Dedifferentiated amniotic fluid mesenchymal stem cell (primary cell): ENCODE data around the gene ADAMTS17.

Source experiments
- DNase-seq: peaks from one replicate; pipeline ENCODE4 v3.0.0-alpha.2; 2016; ENCODE audit errors: extremely low spot score

ADAMTS17 gene, protein sequence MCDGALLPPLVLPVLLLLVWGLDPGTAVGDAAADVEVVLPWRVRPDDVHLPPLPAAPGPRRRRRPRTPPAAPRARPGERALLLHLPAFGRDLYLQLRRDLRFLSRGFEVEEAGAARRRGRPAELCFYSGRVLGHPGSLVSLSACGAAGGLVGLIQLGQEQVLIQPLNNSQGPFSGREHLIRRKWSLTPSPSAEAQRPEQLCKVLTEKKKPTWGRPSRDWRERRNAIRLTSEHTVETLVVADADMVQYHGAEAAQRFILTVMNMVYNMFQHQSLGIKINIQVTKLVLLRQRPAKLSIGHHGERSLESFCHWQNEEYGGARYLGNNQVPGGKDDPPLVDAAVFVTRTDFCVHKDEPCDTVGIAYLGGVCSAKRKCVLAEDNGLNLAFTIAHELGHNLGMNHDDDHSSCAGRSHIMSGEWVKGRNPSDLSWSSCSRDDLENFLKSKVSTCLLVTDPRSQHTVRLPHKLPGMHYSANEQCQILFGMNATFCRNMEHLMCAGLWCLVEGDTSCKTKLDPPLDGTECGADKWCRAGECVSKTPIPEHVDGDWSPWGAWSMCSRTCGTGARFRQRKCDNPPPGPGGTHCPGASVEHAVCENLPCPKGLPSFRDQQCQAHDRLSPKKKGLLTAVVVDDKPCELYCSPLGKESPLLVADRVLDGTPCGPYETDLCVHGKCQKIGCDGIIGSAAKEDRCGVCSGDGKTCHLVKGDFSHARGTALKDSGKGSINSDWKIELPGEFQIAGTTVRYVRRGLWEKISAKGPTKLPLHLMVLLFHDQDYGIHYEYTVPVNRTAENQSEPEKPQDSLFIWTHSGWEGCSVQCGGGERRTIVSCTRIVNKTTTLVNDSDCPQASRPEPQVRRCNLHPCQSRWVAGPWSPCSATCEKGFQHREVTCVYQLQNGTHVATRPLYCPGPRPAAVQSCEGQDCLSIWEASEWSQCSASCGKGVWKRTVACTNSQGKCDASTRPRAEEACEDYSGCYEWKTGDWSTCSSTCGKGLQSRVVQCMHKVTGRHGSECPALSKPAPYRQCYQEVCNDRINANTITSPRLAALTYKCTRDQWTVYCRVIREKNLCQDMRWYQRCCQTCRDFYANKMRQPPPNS

DNA sequence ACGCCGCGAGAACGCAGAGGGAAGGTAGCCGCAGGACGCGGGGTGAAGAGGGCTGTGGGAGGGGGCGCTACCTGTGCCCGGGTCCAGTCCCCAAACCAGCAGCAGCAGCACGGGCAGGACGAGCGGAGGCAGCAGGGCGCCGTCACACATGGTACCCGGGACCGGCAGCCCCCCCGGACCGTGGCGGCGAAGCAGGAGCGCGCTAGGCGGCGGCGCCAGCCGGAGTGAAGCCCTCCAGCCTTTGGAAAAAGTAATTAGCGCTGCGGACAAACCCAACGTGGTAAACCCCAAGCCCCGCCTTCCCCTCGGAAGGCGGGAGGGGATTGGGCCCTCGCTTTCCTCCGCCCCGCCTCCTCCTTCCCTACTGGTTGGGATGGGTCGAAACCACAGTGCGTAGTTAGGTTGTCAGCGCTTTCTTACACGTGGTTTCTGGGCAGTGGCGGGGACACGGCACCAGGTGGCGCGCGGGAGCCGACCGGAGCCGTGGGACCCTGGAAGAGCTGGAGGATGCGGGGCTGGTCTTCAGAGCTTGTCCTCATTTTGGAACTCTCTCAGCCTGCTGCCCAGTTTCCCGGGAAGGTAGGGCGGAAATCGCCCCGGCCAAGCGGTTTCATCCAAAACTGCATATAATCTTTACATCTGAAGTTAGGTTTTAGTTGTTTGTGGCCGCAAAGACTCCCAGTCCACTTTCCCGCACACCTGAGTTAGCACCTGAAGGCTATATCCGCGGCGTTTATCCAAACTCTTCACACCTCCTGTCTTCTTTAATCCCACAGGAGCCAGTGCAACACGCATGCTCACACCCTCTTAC, at the start of gene ADAMTS17:
Gene ADAMTS17 (minus strand): TSS at position 226 of the 811 bp plus-strand sequence. CDS start 76 bp downstream, at position 150.
- DNase-seq = no peak

DNA sequence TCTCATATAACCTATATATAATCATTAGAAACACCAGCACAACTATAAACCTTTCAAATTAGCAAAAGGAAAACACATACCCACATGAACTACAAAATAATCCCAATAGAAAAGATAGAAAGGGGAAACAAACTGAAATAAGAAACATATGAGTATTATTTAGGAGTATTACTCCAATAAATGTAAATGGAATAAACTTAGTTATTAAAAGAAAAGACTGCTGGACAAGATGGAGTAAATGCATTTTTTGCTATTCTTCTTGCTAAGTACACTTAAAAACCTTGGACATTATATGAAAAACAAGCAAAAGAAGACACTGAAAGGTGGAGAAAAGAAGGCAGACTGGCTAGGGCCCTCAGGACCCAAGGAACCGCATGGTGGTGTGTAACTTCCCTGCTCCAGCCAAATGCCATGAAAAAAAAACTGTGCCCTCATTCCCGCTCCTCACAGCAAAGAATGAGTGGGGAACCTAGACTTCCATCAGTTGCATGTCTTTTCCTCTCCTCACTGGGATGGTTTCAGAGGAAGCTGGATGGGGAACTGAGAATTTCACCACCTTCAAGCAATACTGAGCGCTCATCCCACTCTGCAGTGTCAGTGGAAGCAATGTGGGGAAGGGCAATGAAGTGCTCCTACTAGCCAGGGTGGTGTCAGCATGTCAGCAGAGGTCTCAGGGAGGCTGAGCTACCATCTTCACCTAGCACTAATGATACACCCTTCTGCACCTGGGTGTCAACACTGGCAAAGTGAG, 43.7 kb upstream of the ADAMTS17 start:
- DNase-seq = no peak

DNA sequence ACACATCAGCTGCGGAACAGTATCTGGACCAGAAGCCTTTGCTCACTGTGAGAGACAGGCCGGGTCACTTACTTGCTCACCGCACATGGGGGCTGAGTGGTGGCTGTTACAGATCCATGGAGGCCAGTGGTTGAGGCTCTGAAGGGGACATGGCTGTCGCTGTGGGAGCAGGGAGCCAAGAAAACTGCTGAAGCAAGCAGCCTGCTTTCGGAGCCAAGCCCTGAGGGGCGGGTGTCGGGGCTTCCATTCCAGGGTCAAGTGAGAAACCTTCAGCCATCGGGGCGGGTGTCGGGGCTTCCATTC, 42.3 kb upstream of the ADAMTS17 start:
- no peak for DNase-seq

GRCh38 chr15:100383302-100384107, 41.7 kb upstream of the ADAMTS17 start:
- no peak for DNase-seq

DNA sequence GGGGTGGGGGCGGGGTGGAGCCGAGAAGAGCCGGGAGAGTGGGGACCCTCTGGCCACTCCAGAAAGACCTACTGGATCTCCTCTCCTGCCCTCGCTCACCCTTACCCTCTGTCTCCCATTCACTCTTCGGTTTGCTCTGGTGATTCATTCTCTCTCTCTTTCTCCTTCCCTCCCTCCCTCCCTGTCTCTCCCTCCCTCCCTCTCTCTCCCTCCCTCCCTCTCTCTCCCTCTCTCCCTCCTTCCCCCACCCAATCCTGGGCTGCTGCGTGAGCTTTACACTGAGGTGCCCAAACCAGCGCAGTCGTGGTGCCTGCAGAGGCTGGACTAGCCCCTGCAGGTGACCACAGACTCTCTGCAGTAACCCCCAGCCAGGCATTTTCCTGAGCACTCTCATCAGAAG, 32.2 kb upstream of the ADAMTS17 start:
- DNase-seq = no peak

DNA sequence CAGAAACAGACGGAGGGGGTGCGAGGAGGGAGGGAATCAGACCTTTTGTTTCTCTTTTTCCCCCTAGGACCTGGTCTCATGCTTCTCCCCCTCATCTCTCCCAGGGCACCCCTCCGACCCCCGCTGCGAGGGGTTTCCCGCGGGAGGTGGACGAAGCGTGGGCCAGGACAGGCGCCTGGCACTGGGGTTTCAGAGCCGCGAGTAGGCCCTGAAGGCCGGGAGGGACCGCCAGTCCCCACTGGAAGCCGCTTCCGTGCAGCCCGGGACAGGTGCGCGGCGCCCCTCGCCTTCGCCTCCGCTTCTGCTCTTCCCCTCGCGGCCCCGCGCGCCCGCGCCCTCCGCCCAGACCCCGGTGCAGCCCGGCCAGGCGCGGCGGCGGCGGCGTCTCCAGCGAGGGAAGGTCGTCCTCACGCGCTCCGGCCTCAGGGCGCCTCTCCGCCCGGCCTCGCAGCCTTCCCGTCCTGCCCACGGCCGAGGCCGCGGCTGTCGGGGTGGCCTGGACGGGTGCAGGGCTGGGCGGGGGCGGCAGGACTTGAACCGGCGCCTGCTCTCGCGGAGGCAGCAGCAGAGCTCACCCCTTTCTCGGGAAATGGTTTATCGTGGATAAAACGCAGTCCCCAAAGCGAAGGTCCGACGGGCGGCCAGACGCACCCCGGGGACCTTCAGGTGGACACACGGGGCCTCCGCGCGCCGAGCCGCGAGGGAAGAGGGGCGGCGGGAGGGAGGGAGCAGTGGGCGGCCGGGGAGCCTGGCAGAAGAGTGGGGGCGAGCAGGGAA, 31.5 kb upstream of the ADAMTS17 start:
- no peak for DNase-seq

DNA sequence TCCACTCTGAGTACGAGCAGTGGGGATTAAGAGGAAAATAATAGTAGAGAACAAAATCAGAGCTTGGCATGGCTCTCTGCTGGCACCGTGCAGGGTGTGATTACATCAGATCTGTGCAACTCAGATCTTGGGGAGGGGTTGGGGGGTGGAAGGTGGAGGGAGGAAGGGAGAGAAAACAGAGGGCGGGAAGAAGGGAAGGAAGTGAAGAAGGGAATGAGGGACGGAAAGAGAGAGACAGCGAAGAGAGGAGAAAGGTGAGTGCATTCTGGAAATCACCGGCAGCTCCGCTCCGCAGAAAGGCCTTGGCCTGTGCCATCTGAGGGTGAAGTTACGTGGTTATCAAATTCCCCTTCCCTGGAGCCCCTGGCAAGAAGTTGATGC, 31.0 kb upstream of the ADAMTS17 start:
- DNase-seq = no peak

DNA sequence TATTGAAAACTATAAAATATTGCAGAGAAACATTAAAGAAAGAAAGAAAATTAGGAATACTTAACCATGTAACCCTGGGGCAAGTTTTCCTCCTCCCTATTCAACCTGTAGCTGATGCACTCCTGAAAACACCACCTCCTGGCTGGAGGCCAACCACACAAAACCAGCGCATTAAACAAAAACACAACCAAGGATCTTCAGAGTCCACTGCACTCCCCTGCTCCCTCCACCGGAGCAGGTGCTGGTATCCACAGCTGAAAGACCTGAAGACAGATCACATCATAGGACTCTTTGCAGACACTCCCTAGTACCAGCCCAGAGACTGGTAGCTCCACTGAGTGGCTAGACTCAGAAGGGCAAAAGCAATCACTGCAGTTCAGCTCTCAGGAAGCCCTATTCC, 13.6 kb upstream of the ADAMTS17 start:
- DNase-seq = no peak

- DNase-seq = no peak
Observed at GRCh38 chr15:100353449-100353848, 11.7 kb upstream of the ADAMTS17 start.

DNA sequence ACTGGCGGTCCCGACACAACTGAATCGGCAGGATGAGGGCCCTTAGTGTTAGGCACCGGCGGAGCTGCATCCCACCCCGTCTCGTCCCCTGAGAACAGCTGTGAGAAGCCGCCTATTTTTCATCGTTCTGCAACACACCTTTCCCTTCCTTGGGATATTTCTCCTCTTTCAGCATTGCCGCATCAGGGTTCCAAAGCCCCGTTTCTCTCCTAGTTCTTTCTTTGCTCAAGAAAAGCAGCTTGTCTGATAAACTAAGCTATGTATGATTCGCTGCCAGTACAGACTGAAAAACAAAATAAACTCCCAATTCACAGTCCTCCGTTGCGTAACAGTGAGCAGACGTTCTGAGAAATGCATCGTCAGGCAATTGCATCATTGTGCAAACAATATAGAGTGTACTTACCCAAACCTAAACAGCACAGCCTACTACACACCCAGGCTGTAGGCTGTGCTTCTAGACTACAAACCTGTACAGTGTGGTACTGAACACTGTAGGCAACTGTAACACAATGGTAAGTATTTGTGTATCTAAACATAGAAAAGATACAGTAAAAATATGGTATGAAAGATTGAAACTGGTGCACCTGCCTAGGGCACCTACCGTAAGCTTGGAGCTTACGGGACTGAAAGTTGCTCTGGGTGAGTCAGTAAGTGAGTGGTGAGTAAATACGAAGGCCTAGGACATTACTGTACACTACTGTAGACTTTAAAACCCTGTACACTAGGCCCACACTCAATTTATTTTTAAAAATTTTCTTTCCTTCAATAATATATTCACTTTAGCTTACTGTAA, 8.9 kb upstream of the ADAMTS17 start:
- no peak for DNase-seq

DNA sequence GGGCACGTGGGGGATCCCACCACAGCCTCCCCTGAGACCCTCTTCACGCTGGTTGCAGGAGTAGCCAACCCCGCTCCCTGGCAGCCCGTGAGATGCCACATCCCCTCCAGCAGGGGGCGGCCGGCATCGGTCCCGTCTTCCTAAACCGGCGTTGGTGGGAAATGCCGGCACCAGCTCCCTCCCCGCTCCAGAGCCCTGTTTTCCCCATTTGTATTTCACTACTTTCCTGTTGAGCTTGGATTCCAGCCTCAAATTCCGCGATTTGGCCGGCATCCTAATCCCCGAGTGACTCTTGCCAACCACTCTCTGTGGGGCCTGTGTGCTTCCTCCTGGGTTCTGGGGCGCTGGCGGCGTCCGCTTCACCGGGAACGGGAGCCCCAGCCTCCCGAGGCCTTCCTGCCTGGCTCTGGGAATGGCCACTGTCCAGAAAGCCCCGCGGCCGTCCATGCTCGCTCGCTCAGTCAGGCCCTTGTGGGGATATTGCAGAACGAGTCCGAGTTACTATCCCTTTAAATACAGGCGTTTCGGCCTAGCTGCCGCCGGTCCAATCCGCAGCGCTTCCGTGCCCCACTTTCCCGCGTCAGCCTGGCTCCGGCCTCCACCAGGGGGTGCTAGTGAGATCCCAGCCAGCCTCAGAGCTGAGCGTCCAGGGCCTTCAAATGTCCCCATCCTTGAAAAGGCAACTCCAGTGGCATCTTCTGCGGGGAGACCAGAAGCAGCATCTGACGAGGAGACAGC, 8.1 kb upstream of the ADAMTS17 start:
- peak; percentile 44 for DNase-seq

DNA sequence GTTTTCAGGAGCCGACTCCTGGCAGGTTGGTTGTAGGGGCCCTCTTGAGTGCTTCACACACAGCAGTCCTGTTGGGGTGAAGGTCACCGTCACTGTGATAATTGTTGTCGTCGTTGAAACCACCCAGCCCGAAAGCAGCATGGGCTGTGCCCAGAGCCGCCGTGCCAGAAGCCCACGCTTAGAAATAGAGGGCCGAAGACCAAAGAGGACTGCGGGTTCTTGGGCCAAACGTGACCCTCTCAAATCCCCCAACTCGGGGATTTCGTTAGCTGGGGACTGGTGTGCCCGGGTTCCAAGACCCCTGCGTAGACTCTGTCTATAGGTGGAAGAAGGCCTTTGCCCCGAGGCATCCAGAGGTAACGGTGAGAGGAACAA, 7.5 kb upstream of the ADAMTS17 start:
- no peak for DNase-seq

DNA sequence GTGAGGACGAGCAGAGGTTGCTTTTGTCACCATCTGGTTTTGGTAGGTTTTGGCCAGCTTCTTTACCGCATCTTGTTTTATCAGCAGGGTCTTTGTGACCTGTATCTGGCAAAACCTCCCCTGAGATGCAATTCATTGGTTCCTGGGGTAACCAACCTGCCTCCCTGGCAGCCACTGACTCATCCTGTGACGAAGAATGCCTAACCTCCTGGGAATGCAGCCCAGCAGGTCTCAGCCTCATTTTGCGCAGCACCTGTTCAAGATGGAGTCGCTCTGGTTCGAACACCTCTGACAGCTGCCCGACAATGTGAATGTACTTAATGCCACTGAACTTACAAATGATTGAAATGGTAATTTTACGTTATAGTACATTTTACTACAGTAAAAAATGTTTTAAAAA, 6.8 kb upstream of the ADAMTS17 start:
- DNase-seq = no peak

DNA sequence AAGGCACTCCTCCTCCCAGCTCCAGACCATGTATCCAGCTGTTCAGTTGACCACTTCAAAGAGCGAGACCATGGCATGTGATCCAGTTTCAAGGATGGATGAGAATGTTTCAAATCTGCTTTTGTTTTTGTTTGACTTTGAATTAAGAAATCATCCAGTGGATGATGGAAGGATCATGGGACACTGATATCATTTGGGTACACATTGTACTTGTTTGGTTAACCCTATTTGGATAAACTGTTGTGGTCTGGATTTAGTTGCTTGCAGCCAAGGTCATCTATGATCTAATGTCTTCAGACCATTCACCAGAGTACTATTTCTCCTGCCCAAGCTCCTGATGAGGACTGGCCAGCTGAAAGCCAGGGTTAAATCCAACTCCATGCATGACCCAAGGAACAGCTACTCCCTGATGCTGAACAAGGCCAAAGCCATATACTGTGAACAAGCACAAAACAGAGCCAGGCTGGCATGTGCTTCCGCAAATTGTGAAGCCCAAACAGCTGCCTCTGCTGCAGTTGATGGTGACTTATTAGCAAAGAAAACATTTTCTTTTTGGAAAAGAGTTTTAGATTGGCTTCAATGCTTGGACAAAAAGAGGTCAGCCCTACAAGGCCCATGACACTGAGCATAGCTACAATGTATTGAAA, 5.2 kb upstream of the ADAMTS17 start:
- no peak for DNase-seq

GRCh38 chr15:100345438-100345837, 3.7 kb upstream of the ADAMTS17 start:
- DNase-seq = no peak

- DNase-seq = no peak
Observed at GRCh38 chr15:100343251-100343650, 1.5 kb upstream of the ADAMTS17 start.

DNA sequence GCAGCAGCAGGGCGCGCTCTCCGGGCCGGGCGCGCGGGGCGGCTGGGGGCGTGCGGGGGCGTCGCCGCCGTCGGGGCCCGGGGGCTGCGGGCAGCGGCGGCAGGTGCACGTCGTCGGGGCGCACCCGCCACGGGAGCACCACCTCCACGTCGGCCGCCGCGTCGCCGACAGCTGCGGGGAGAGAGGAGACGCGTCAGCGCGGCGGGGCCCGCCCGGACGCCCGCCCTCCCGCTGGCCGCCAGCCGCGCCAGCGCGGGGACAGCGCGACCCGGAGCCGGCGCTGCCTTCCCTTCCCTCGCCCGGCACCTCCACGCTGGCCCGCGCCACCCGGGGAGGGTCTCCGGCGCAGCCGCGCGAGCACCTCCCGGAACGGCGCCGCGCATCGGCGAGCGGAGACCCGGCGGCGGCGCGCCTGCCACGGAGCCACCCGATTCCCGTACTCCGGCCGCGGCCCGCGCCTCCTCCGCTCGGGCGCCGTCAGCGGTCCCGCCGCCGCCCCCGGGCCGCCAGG, 481 bp downstream of the ADAMTS17 start:
- no peak for DNase-seq
